Mammary epithelial cell (primary cell): ENCODE data around the gene GSTM5.

Experiments used
- CTCF ChIP-seq, 2 donors: IDR thresholded peaks in 1 of 2; conservative IDR thresholded peaks in 1 of 2; 2 replicates each; pipeline ENCODE4 v1.5.1; 2011 to 2012; ENCODE audit warnings: inconsistent platforms in 2 of 2, low read length in 2 of 2, mild to moderate bottlenecking in 2 of 2, control low read depth in 1 of 2, low read depth in 1 of 2; ENCODE audit not compliant: insufficient read depth in 1 of 2; ENCODE audit errors: extremely low read depth in 1 of 2
- EZH2 ChIP-seq: IDR thresholded peaks from 2 replicates; pipeline ENCODE4 v1.6.1; 2012; ENCODE audit warnings: low read length, inconsistent platforms, borderline replicate concordance

- TF ChIP-seq EZH2 = no peak
- TF ChIP-seq CTCF (conservative IDR thresholded peaks at IDR 0.05 in 1 of 2, IDR thresholded peaks at IDR 0.05 in 1 of 2; ENCODE audit: extremely low read depth in 1 of 2, insufficient read depth in 1 of 2, low read depth in 1 of 2, low read length in 2 of 2) = peak in 1 of 2 donors; percentile 21
Observed at GRCh38 chr1:109718495-109718894, 6.4 kb downstream of the GSTM5 start.
